GM12878 (cell line): Measurements from ENCODE around the gene SGK2.

Source experiments
- CTCF ChIP-seq, 3 experiments: IDR thresholded peaks in 2 of 3; conservative IDR thresholded peaks in 1 of 3; 2 replicates each; pipeline ENCODE4 v1.5.1; 2011; ENCODE audit warnings: low read depth in 3 of 3, low read length in 3 of 3, mild to moderate bottlenecking in 3 of 3, control low read depth in 2 of 3, moderate library complexity in 2 of 3, inconsistent platforms in 1 of 3, mixed read lengths in 1 of 3; ENCODE audit not compliant: control insufficient read depth in 2 of 3, insufficient read depth in 1 of 3; ENCODE audit errors: extremely low read depth in 1 of 3
- EZH2 ChIP-seq: IDR thresholded peaks from 2 replicates; pipeline ENCODE4 v1.6.1; 2012; ENCODE audit warnings: low read depth, mild to moderate bottlenecking, control low read depth, inconsistent platforms, low read length, borderline replicate concordance; ENCODE audit not compliant: control insufficient read depth
- HDGF ChIP-seq: fragments of 450-650 bp; IDR thresholded peaks from 2 replicates; pipeline ENCODE4 v1.6.1; 2016; ENCODE audit warnings: antibody characterized with exemption
- POLR2A ChIP-seq: IDR thresholded peaks from 2 replicates; pipeline ENCODE4 v1.6.1; 2011; ENCODE audit warnings: low read depth, mild to moderate bottlenecking, low read length
- POLR2AphosphoS5 ChIP-seq: IDR thresholded peaks from 2 replicates; pipeline ENCODE4 v1.6.1; 2011; ENCODE audit warnings: mild to moderate bottlenecking, low read length, inconsistent platforms
- SMC3 ChIP-seq: IDR thresholded peaks from 2 replicates; pipeline ENCODE4 v1.6.1; 2011; ENCODE audit warnings: low read length, improper control_type of control experiment, borderline replicate concordance
- SP1 ChIP-seq: IDR thresholded peaks from one replicate; pipeline ENCODE4 v1.6.1; 2011; ENCODE audit warnings: low read depth, low read length

- TF ChIP-seq SMC3 (no peak), CTCF (IDR thresholded peaks at IDR 0.05 in 2 of 3, conservative IDR thresholded peaks at IDR 0.05 in 1 of 3; ENCODE audit: control insufficient read depth in 2 of 3, extremely low read depth in 1 of 3, insufficient read depth in 1 of 3, low read depth in 3 of 3, low read length in 3 of 3) (no peak), EZH2 (no peak), POLR2A (no peak), HDGF (no peak), POLR2AphosphoS5 (no peak), SP1 (no peak)
Observed at GRCh38 chr20:43571771-43572170, 12.9 kb downstream of the SGK2 start.
